ENCODE results near the gene CMKLR1.

Gene CMKLR1

GRCh38 chr12:108338915-108339657 is at the start of gene CMKLR1:
CMKLR1 (minus strand) TSS chr12:108339311; CDS start chr12:108293591, 45,720 bp downstream.
- no peak for DNase-seq (ENCODE audit: low spot score)

GRCh38 chr12:108387771-108388170 is 48.7 kb upstream of the CMKLR1 start:
- DNase-seq (ENCODE audit: low spot score): no peak

- DNase-seq (ENCODE audit: low spot score): no peak
Measured at GRCh38 chr12:108386709-108387360, 47.7 kb upstream of the CMKLR1 start.

- no peak for DNase-seq (ENCODE audit: low spot score)
Measured at GRCh38 chr12:108382437-108382801, 43.3 kb upstream of the CMKLR1 start.

- peak; percentile 15 for DNase-seq (ENCODE audit: low spot score)
Measured at GRCh38 chr12:108381787-108382436, 42.8 kb upstream of the CMKLR1 start.

GRCh38 chr12:108380382-108380781 is 41.3 kb upstream of the CMKLR1 start:
- no peak for DNase-seq (ENCODE audit: low spot score)

GRCh38 chr12:108379823-108380222 is 40.7 kb upstream of the CMKLR1 start:
- no peak for DNase-seq (ENCODE audit: low spot score)

- DNase-seq (ENCODE audit: low spot score): no peak
Measured at GRCh38 chr12:108378926-108379325, 39.8 kb upstream of the CMKLR1 start.

- no peak for DNase-seq (ENCODE audit: low spot score)
Measured at GRCh38 chr12:108377260-108377659, 38.1 kb upstream of the CMKLR1 start.

- no peak for DNase-seq (ENCODE audit: low spot score)
Measured at GRCh38 chr12:108375986-108376663, 37.0 kb upstream of the CMKLR1 start.

- no peak for DNase-seq (ENCODE audit: low spot score)
Measured at GRCh38 chr12:108374596-108375320, 35.6 kb upstream of the CMKLR1 start.

- no peak for DNase-seq (ENCODE audit: low spot score)
Measured at GRCh38 chr12:108373111-108373510, 34.0 kb upstream of the CMKLR1 start.

GRCh38 chr12:108371801-108372344 is 32.8 kb upstream of the CMKLR1 start:
- no peak for DNase-seq (ENCODE audit: low spot score)

GRCh38 chr12:108370415-108370814 is 31.3 kb upstream of the CMKLR1 start:
- no peak for DNase-seq (ENCODE audit: low spot score)

GRCh38 chr12:108369736-108370396 is 30.8 kb upstream of the CMKLR1 start:
- no peak for DNase-seq (ENCODE audit: low spot score)

- DNase-seq (ENCODE audit: low spot score): no peak
Measured at GRCh38 chr12:108368089-108368488, 29.0 kb upstream of the CMKLR1 start.

- no peak for DNase-seq (ENCODE audit: low spot score)
Measured at GRCh38 chr12:108367436-108367835, 28.3 kb upstream of the CMKLR1 start.

- DNase-seq (ENCODE audit: low spot score): no peak
Measured at GRCh38 chr12:108365324-108365723, 26.2 kb upstream of the CMKLR1 start.

- no peak for DNase-seq (ENCODE audit: low spot score)
Measured at GRCh38 chr12:108364879-108365278, 25.8 kb upstream of the CMKLR1 start.

GRCh38 chr12:108363565-108363964 is 24.5 kb upstream of the CMKLR1 start:
- no peak for DNase-seq (ENCODE audit: low spot score)

- no peak for DNase-seq (ENCODE audit: low spot score)
Measured at GRCh38 chr12:108363165-108363564, 24.1 kb upstream of the CMKLR1 start.
